HepG2 (cell line): ENCODE measurements around the gene GAB3. TPM values are rescaled to one million over a fixed set of nuclear protein-coding genes. Genes with fewer than 3 reads are reported as not detected.

Source experiments
- ATAC-seq: fragments of 200-7000 bp; cut with Tn5 transposase; 3 replicates; pipeline ENCODE4 v1.9.1; 2020; ENCODE audit warnings: mild to moderate bottlenecking, moderate library complexity
- BruUV-seq: library from RNA; stranded (reverse); fragments of 400-500 nt; replicated peaks from 2 replicates; lab custom pipeline; 2021; lab: Mats Ljungman, UMichigan
- CTCF ChIA-PET: fragments of 300-600 bp; formaldehyde crosslinking; extraction: SDS; loops from one replicate; lab custom pipeline; 2021; ENCODE audit warnings: low total read pairs, inconsistent platforms, low intra/inter-chr PET ratio; lab: Yijun Ruan, JAX
- POLR2A ChIA-PET: fragments of 350-600 bp; sonication (Branson Sonifier 250); formaldehyde crosslinking; loops from one replicate; lab custom pipeline; 2020; ENCODE audit warnings: antibody characterized with exemption, inconsistent platforms; lab: Yijun Ruan, JAX
- DNase-seq: peaks from one replicate; pipeline ENCODE4 v3.0.0-alpha.2; 2015; ENCODE audit warnings: low spot score
- FAIRE-seq: peaks from 3 replicates; lab custom pipeline; 2011; peaks lifted over from hg19 to GRCh38; lab: Jason Lieb, UNC
- H2AFZ ChIP-seq: one replicate; pipeline ENCODE4 v1.6.1; 2011; ENCODE audit warnings: low read length, inconsistent platforms
- H3K27ac ChIP-seq: fragments of 300-600 bp; 3 replicates; pipeline ENCODE4 v1.8.0; 2011; ENCODE audit warnings: mixed run types, mild to moderate bottlenecking, mixed read lengths, low read length, inconsistent platforms; ENCODE audit not compliant: insufficient read depth; ENCODE audit errors: extremely low read length
- H3K27me3 ChIP-seq, 2 experiments: fragments of 200-600 bp in 1 of 2; 2 replicates in 1 of 2; 3 replicates in 1 of 2; pipeline versions ENCODE4 v1.6.0 to v1.8.0; 2011; ENCODE audit warnings: low read length in 2 of 2, mild to moderate bottlenecking in 2 of 2, moderate library complexity in 2 of 2, inconsistent platforms in 1 of 2; ENCODE audit not compliant: insufficient read depth in 2 of 2, control insufficient read depth in 1 of 2
- H3K36me3 ChIP-seq, 2 experiments: fragments of 200-600 bp in 1 of 2; replicated peaks in 1 of 2; 2 replicates in 1 of 2; 3 replicates in 1 of 2; pipeline versions ENCODE4 v1.5.1 to v1.8.0; 2011; ENCODE audit warnings: low read length in 2 of 2, inconsistent platforms in 1 of 2; ENCODE audit not compliant: insufficient read depth in 2 of 2, control insufficient read depth in 1 of 2
- H3K4me1 ChIP-seq: 2 replicates; pipeline ENCODE4 v1.5.1; 2012; ENCODE audit warnings: low read length, inconsistent platforms; ENCODE audit not compliant: insufficient read depth
- H3K4me2 ChIP-seq: 2 replicates; pipeline ENCODE4 v1.6.0; 2011; ENCODE audit warnings: low read depth, low read length, inconsistent platforms
- H3K4me3 ChIP-seq, 3 experiments: fragments of 200-600 bp in 1 of 3; sonication (generic), shearing (Covaris generic) in 1 of 3; replicated peaks in 1 of 3; 2 replicates each; pipeline ENCODE4 v1.5.1; 2011 to 2016; ENCODE audit warnings: low read length in 3 of 3, inconsistent platforms in 2 of 3, low read depth in 2 of 3, mild to moderate bottlenecking in 2 of 3, control low read depth in 1 of 3, mixed read lengths in 1 of 3; ENCODE audit not compliant: insufficient read depth in 1 of 3
- H3K79me2 ChIP-seq: one replicate; pipeline ENCODE4 v1.6.1; 2011; ENCODE audit warnings: low read length, inconsistent platforms; ENCODE audit not compliant: insufficient read depth
- H3K9ac ChIP-seq: 2 replicates; pipeline ENCODE4 v1.6.0; 2011; ENCODE audit warnings: mild to moderate bottlenecking, low read depth, low read length, inconsistent platforms; ENCODE audit not compliant: insufficient read depth
- H3K9me3 ChIP-seq: 2 replicates; pipeline ENCODE4 v1.5.1; 2012; ENCODE audit warnings: mild to moderate bottlenecking, low read length
- H4K20me1 ChIP-seq: 2 replicates; pipeline ENCODE4 v1.6.0; 2011; ENCODE audit warnings: inconsistent platforms, mild to moderate bottlenecking, low read length, moderate library complexity; ENCODE audit not compliant: insufficient read depth
- ARHGAP35 ChIP-seq: sonication (generic); formaldehyde crosslinking; IDR thresholded peaks from 2 replicates; pipeline ENCODE4 v1.9.0; 2022; ENCODE audit warnings: mild to moderate bottlenecking, inconsistent platforms, moderate library complexity, missing genetic modification reagents, borderline replicate concordance
- NFKB2 ChIP-seq: sonication (generic); formaldehyde crosslinking; IDR thresholded peaks from 2 replicates; pipeline ENCODE4 v1.4.0; 2020; ENCODE audit warnings: missing genetic modification reagents, borderline replicate concordance
- NPAS2 ChIP-seq: sonication (generic); formaldehyde crosslinking; IDR thresholded peaks from 2 replicates; pipeline ENCODE4 v1.8.0; 2022; ENCODE audit warnings: mild to moderate bottlenecking, missing genetic modification reagents, borderline replicate concordance
- PRDM4 ChIP-seq: sonication (generic); formaldehyde crosslinking; IDR thresholded peaks from 2 replicates; pipeline ENCODE4 v1.9.0; 2021; ENCODE audit warnings: missing genetic modification reagents, borderline replicate concordance
- RFXAP ChIP-seq: sonication (generic); formaldehyde crosslinking; IDR thresholded peaks from 2 replicates; pipeline ENCODE4 v1.4.0; 2020; ENCODE audit warnings: missing genetic modification reagents, borderline replicate concordance
- SAP130 ChIP-seq: IDR thresholded peaks from 2 replicates; pipeline ENCODE4 v1.6.1; 2016; ENCODE audit warnings: low read depth
- SIX4 ChIP-seq: sonication (generic); formaldehyde crosslinking; IDR thresholded peaks from 2 replicates; pipeline ENCODE4 v1.4.0; 2020; ENCODE audit warnings: missing genetic modification reagents
- SKIL ChIP-seq: sonication (generic); formaldehyde crosslinking; IDR thresholded peaks from 2 replicates; pipeline ENCODE4 v1.8.0; 2022; ENCODE audit warnings: missing genetic modification reagents, mild to moderate bottlenecking, moderate library complexity, borderline replicate concordance
- THAP11 ChIP-seq: IDR thresholded peaks from 2 replicates; pipeline ENCODE4 v1.6.1; 2016; ENCODE audit warnings: missing biosample characterization, missing genetic modification reagents
- ZC3H13 ChIP-seq: sonication (generic); formaldehyde crosslinking; IDR thresholded peaks from 2 replicates; pipeline ENCODE4 v1.8.1; 2023; ENCODE audit warnings: mild to moderate bottlenecking, missing genetic modification reagents, moderate library complexity
- ZNF18 ChIP-seq: sonication (generic); formaldehyde crosslinking; IDR thresholded peaks from 2 replicates; pipeline ENCODE4 v1.8.0; 2022; ENCODE audit warnings: mild to moderate bottlenecking, missing genetic modification reagents; ENCODE audit not compliant: insufficient replicate concordance
- ZNF468 ChIP-seq: sonication (generic); formaldehyde crosslinking; IDR thresholded peaks from 2 replicates; pipeline ENCODE4 v1.8.0; 2022; ENCODE audit warnings: mild to moderate bottlenecking, moderate library complexity, missing genetic modification reagents
- ZNF550 ChIP-seq: sonication (generic); formaldehyde crosslinking; IDR thresholded peaks from 2 replicates; pipeline ENCODE4 v1.4.0; 2020; ENCODE audit warnings: mild to moderate bottlenecking, missing genetic modification reagents, borderline replicate concordance
- ZNF552 ChIP-seq: sonication (generic); formaldehyde crosslinking; IDR thresholded peaks from 2 replicates; pipeline ENCODE4 v1.9.0; 2022; ENCODE audit warnings: missing genetic modification reagents, mild to moderate bottlenecking, borderline replicate concordance
- ZNF615 ChIP-seq: sonication (generic); formaldehyde crosslinking; IDR thresholded peaks from 2 replicates; pipeline ENCODE4 v1.5.0; 2020; ENCODE audit warnings: mild to moderate bottlenecking, missing genetic modification reagents, borderline replicate concordance
- ZNF737 ChIP-seq: sonication (generic); formaldehyde crosslinking; IDR thresholded peaks from 2 replicates; pipeline ENCODE4 v1.5.0; 2020; ENCODE audit warnings: missing genetic modification reagents, mild to moderate bottlenecking, borderline replicate concordance
- ZNF788 ChIP-seq: sonication (generic); formaldehyde crosslinking; IDR thresholded peaks from 2 replicates; pipeline ENCODE4 v1.5.0; 2020; ENCODE audit warnings: mild to moderate bottlenecking, missing genetic modification reagents, borderline replicate concordance
- ZNF792 ChIP-seq: IDR thresholded peaks from 2 replicates; pipeline ENCODE4 v1.6.1; 2016
- ZSCAN30 ChIP-seq: sonication (generic); formaldehyde crosslinking; IDR thresholded peaks from 2 replicates; pipeline ENCODE4 v1.5.0; 2020; ENCODE audit warnings: mild to moderate bottlenecking, missing genetic modification reagents
- WGBS: methylation state at CpG from one replicate; pipeline ENCODE4 v1.1.6; 2017; ENCODE audit warnings: low lambda C conversion rate; 5-methylcytosine and 5-hydroxymethylcytosine counted together
- in situ Hi-C: cut with HindIII; loops from 2 replicates; pipeline ENCODE4 v1.10.0; 2017; ENCODE audit warnings: low pct_unique_long_range_greater_than_20kb; ENCODE audit not compliant: extremely low pct_ligation_motif_present
- intact Hi-C: fragments of 100-400 bp; cut with micrococcal nuclease; formaldehyde crosslinking; loops from one replicate; pipeline ENCODE4 v1.10.0; 2022; ENCODE audit not compliant: unreplicated experiment
- polyA plus RNA-seq, 8 experiments: library from polyadenylated mRNA; depleted of rRNA in 3 of 8; stranded (reverse) in 7 of 8; unstranded in 1 of 8; fragments of >200 nt; fragmentation: Illumina TruSeq in 4 of 8; extraction: Trizol in 4 of 8; gene quantifications; 2 replicates each; pipeline versions ENCODE4 v1.2.1 to v1.2.3, GENCODE V29; 2011 to 2016; ENCODE audit warnings: low read depth in 4 of 8, missing spikeins in 1 of 8, mixed read lengths in 1 of 8; ENCODE audit not compliant: insufficient read depth in 1 of 8
- total RNA-seq, 5 experiments: library from RNA; depleted of rRNA; stranded (reverse); fragments of >200 nt; fragmentation: Illumina TruSeq; extraction: Trizol; gene quantifications; 2 replicates each; pipeline ENCODE4 v1.2.3, GENCODE V29; 2016; ENCODE audit warnings: low read depth in 1 of 5

Gene GAB3
- total and polyA plus RNA-seq, 2 of the 13 experiments (the other 11 are each of a cell fraction or from before 2014, with no cell fraction given) = not detected

- H3K9ac ChIP-seq = peak overlapping the region; percentile 44
- H3K4me2 ChIP-seq = peak overlapping the region; percentile 84
- no peaks in the 10 kb centered on the region for H4K20me1 ChIP-seq
- WGBS = 0% methylated on average over 11 of the region's 11 CpGs
- H3K4me1 ChIP-seq = peaks cover 27% of the 10 kb centered on the region
- H3K79me2 ChIP-seq = peaks cover 32% of the 10 kb centered on the region
- peak overlapping the region; percentile 46 for H2AFZ ChIP-seq
- CTCF ChIA-PET = no interaction called here
- H3K27ac ChIP-seq = peak overlapping the region; percentile 65
- peak overlapping the region; percentile 1 to 59 (median 45); a peak in 5 of 6 replicates for H3K4me3 ChIP-seq
- in situ Hi-C loops (no loop called here), intact Hi-C loops (loop anchor here (1.0 kb wide), 1 partner anchor 37 kb away; no protein-coding TSS in a partner anchor)
- no peaks in the 10 kb centered on the region for H3K9me3 ChIP-seq
- POLR2A ChIA-PET = interaction anchor here (1.0 to 2.0 kb wide), 5 partner anchors 16 to 226 kb away, joined by 3 to 23 read pairs (median 3); partner anchors contain the start of genes IKBKG and MPP1
- H3K36me3 ChIP-seq = peaks cover 7 to 20% of the 10 kb centered on the region in 2 experiments; a peak in 4 of 5 replicates
- DNase-seq (no peak), FAIRE-seq (peak; percentile 85), ATAC-seq (no peak)
- BruUV-seq = TSS peak; percentile 78
- no peaks in the 10 kb centered on the region; a peak in 1 of 5 replicates for H3K27me3 ChIP-seq
- TF ChIP-seq ARHGAP35 (CRISPR knock-in tag) (no peak), SIX4 (CRISPR knock-in tag) (no peak), ZNF552 (CRISPR knock-in tag) (no peak), NPAS2 (CRISPR knock-in tag) (no peak), ZNF550 (CRISPR knock-in tag) (no peak), ZNF788 (CRISPR knock-in tag) (no peak), PRDM4 (no peak), ZNF792 (no peak), NFKB2 (no peak), SKIL (no peak), RFXAP (CRISPR knock-in tag) (no peak), ZNF737 (CRISPR knock-in tag) (no peak), ZNF615 (CRISPR knock-in tag) (no peak), ZNF468 (CRISPR knock-in tag) (0 out of 2 replicates have a peak, but pooled peaks have one; percentile 8), ZNF18 (CRISPR knock-in tag) (peak; percentile 25), ZC3H13 (CRISPR knock-in tag) (no peak), SAP130 (CRISPR knock-in tag) (no peak), THAP11 (CRISPR knock-in tag) (no peak; the same call in 1 of the 2 replicates), ZSCAN30 (CRISPR knock-in tag) (no peak)
Measured at GRCh38 chrX:154761977-154762536, 11.2 kb upstream of the GAB3 start.
